Measurements from ENCODE around the gene AACS.

Gene AACS

GRCh38 chr12:125131958-125132357, 66.7 kb downstream of the AACS start:
- H3K9me3 Mint-ChIP-seq = no peaks in the 10 kb centered on the region
- no peaks in the 10 kb centered on the region for H3K4me1 Mint-ChIP-seq
- no peak overlapping the region for H3K4me3 Mint-ChIP-seq
- no peak for TF ChIP-seq CTCF (IDR thresholded peaks at IDR 0.05; ENCODE audit: unreplicated experiment in 3 of 3)
- no peaks in the 10 kb centered on the region for H3K27me3 Mint-ChIP-seq (ENCODE audit: low read depth)
- peaks cover 47% of the 10 kb centered on the region for H3K36me3 Mint-ChIP-seq (ENCODE audit: low read depth)
- no peak overlapping the region for H3K27ac Mint-ChIP-seq

- H3K4me3 Mint-ChIP-seq = no peak overlapping the region
- H3K27ac Mint-ChIP-seq = no peak overlapping the region
- H3K27me3 Mint-ChIP-seq (ENCODE audit: low read depth) = no peaks in the 10 kb centered on the region
- peaks cover 5% of the 10 kb centered on the region for H3K4me1 Mint-ChIP-seq
- H3K9me3 Mint-ChIP-seq = no peaks in the 10 kb centered on the region
- TF ChIP-seq CTCF (IDR thresholded peaks at IDR 0.05; ENCODE audit: unreplicated experiment in 3 of 3) = no peak
- H3K36me3 Mint-ChIP-seq (ENCODE audit: low read depth) = peaks cover 42% of the 10 kb centered on the region
These were observed 67.6 kb downstream of the AACS start for GRCh38 chr12:125132698-125133400.

- Mint-ChIP-seq H3K36me3 (ENCODE audit: low read depth) (peaks cover 43% of the 10 kb centered on the region), H3K4me1 (peaks cover 9% of the 10 kb centered on the region), H3K9me3 (no peaks in the 10 kb centered on the region), H3K27ac (no peak overlapping the region), H3K27me3 (ENCODE audit: low read depth) (no peaks in the 10 kb centered on the region), H3K4me3 (no peak overlapping the region)
- no peak for TF ChIP-seq CTCF (IDR thresholded peaks at IDR 0.05; ENCODE audit: unreplicated experiment in 3 of 3)
These were observed 68.4 kb downstream of the AACS start for GRCh38 chr12:125133616-125134015.

GRCh38 chr12:125134576-125134975, 69.3 kb downstream of the AACS start:
- no peak for TF ChIP-seq CTCF (IDR thresholded peaks at IDR 0.05; ENCODE audit: unreplicated experiment in 3 of 3)
- H3K36me3 Mint-ChIP-seq (ENCODE audit: low read depth) = peaks cover 37% of the 10 kb centered on the region
- no peaks in the 10 kb centered on the region for H3K27me3 Mint-ChIP-seq (ENCODE audit: low read depth)
- no peak overlapping the region for H3K27ac Mint-ChIP-seq
- H3K4me1 Mint-ChIP-seq = peaks cover 9% of the 10 kb centered on the region
- H3K4me3 Mint-ChIP-seq = no peak overlapping the region
- H3K9me3 Mint-ChIP-seq = no peaks in the 10 kb centered on the region

GRCh38 chr12:125135906-125136305, 70.7 kb downstream of the AACS start:
- Mint-ChIP-seq H3K27me3 (ENCODE audit: low read depth) (no peaks in the 10 kb centered on the region), H3K4me1 (peaks cover 9% of the 10 kb centered on the region), H3K9me3 (no peaks in the 10 kb centered on the region), H3K27ac (no peak overlapping the region), H3K4me3 (no peak overlapping the region), H3K36me3 (ENCODE audit: low read depth) (peaks cover 27% of the 10 kb centered on the region)
- TF ChIP-seq CTCF (IDR thresholded peaks at IDR 0.05; ENCODE audit: unreplicated experiment in 3 of 3) = no peak

GRCh38 chr12:125136702-125137101, 71.5 kb downstream of the AACS start:
- Mint-ChIP-seq H3K4me3 (no peak overlapping the region), H3K27ac (no peak overlapping the region), H3K4me1 (peaks cover 9% of the 10 kb centered on the region), H3K36me3 (ENCODE audit: low read depth) (peaks cover 23% of the 10 kb centered on the region), H3K27me3 (ENCODE audit: low read depth) (no peaks in the 10 kb centered on the region), H3K9me3 (no peaks in the 10 kb centered on the region)
- no peak for TF ChIP-seq CTCF (IDR thresholded peaks at IDR 0.05; ENCODE audit: unreplicated experiment in 3 of 3)

Measured in nephron (organoid).